ENCODE results near the gene STK17A.
A peak's percentile ranks its signal among the peaks of the same experiment; 100 is the strongest.
"Not testable (repeated sequence)": the region's sequence is repeated elsewhere in the genome, so short reads cannot be mapped to it uniquely, and the experiment has no call there.

STK17A gene

DNA sequence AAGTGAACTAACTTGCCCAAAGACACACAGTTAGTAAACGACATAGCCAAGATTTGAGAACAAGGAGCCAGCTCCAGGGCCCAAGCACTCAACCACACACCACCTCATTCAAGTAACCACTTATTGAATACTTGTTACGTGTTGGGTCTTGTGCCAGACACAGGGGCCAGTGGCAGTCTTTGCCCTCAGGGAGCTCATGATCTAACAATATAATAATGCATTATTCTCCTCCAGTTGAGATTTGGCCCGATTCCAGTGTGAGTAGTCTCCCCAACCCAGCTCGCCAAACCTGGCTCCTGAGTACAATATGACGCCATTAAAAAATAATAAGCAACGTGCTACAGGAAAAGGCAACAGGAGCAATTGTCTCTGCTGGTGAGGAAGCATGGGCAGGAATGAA is 14.4 kb upstream of the STK17A start:
- no peak for DNase-seq

DNA sequence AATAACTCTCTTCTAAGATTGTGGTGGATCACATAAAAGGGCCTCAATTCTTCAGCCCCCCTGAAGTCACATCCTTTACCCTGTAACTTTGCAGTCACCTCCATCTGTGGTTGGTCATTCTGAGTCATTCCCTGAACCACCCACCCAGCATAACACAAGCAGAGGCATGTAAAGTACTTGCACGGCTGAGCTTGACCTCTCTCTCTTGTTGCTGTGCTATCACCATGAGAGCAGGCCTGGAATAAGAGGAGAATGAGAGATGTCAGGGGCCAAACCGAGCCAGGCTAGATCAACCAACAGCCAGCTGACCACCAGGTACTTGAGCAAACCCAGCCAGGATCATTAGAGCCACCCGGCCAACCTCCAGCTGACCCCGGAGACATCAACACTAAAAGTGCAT is 13.5 kb upstream of the STK17A start:
- no peak for DNase-seq

DNA sequence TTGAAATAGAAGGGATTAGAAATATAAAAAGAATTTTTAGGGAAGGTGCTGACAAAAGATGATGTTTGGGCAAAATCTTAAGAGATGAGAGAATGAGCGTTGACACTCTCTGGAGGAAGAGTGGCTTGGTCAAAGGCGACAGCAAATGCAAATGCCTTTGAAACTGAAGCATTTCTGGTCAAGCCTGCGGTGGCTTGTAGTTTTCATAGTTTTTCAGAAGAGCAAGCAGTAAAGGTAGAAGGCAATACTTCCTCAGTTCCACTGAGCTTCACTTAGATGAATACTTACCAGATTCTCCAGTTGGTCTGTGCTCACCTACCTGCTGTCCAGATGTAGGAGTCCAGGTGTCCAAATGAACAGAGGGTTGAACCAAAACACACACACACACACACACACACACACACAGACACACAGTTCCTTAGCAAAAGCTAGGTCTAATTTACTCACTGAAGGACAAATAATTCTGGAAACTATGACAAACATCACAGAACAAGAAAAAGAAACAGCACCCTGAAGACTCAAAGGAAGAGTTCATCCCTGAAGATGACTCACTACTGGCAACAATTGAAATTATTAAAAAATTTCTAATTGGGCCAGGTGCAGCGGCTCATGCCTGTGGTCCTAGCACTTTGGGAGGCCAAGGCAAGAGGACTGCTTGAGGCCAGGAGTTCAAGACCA is 12.1 kb upstream of the STK17A start:
- DNase-seq: no peak

DNA sequence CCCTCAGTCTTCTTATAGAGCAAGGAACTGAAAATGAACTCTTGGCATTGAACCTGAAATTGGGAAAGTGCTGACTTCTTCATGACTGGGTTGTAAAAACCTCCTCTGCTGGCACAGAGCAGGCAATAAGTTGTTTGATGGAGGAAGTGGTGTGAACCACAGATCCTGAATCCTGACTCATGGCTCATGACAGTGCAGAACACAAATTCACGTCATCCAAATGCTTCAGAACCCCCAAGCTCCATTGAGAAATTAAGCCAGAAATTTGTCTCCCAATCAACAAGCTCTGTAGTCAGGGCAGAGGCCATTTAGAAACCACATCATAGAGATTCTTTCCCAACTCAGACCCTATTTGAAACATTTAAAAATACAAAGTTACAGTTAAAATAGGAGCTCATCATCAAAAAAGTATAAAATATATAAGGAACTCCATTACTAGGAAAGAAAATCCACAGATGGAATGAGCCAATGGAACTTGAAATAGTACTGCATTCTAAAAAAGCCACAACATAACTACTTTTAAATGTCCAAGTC is 10.3 kb upstream of the STK17A start:
- peak in 10 of 51 donors; percentile 3 to 25 (median 10) for DNase-seq

DNA sequence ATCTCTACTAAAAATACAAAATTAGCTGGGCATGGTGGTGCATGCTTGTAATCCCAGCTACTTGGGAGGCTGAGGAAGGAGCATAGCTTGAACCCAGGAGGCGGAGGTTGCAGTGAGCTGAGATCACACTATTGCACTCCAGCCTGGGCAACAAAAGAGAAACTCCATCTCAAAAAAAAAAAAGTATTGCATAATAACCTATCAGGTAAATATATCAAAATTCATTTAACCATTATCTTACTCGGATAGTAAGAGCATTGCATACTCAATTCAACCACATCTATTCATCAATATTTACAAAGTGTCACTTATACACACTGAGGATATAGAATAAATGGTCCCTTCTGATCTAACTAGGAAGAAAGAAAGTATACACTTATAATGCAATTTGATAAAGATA is 9.1 kb upstream of the STK17A start:
- DNase-seq: not testable (repeated sequence)

DNA sequence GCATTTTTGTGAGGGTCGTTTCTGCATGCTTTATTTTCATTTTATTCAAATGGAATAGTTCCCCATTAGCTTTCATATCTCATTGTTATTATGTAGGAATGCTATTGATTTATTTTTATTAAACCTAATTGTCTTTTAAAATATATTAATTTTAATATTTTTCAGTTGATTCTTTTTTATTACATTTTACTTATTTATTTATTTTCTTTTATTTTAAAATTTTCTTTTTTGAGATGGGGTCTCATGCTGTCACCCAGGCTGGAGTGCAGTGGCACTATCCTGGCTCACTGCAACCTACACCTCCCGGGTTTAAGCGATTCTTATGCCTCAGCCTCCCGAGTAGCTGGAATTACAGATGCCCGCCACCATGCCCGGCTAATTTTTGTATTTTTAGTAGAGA is 7.4 kb upstream of the STK17A start:
- no peak for DNase-seq

DNA sequence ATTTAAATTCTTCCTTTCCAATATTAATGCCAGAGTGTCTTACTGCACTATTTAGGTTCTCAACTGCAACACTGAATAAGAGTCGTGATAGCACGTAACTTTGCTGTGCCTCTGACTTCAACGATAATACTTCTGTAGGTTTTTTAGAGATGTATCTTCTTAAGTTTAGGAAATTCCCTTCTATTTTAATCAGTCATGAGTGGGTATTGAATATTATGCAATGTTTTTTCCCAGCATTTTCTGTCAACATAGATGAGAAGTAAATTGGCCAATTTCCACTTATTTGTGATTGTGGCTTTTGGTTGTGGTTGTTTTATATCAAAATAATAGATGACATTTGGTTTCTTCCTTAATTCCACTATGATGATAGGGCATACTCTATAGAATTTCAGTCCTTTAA is 6.7 kb upstream of the STK17A start:
- DNase-seq: no peak

DNA sequence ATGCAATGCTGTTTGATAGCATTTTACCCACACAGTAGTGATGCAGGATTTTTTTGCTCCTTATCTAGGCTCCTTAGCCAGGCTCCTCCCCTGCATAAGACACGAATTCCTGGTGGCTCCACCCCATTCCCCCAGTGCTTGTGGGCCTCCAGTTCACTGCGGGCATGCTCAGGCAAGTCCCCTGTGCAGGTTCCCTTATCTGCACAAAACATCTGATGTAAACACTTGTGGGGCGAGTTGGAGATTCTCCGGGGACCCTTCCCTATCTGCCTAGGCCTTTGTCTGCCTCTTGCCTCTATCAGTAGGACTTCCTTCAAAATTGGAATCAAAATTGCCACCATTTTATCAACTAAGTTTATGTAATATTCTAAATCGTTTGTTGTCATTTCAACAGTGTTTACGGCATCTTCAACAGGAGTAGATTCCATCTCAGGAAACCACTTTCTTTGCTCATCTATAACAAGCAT is 5.4 kb upstream of the STK17A start:
- DNase-seq: no peak

DNA sequence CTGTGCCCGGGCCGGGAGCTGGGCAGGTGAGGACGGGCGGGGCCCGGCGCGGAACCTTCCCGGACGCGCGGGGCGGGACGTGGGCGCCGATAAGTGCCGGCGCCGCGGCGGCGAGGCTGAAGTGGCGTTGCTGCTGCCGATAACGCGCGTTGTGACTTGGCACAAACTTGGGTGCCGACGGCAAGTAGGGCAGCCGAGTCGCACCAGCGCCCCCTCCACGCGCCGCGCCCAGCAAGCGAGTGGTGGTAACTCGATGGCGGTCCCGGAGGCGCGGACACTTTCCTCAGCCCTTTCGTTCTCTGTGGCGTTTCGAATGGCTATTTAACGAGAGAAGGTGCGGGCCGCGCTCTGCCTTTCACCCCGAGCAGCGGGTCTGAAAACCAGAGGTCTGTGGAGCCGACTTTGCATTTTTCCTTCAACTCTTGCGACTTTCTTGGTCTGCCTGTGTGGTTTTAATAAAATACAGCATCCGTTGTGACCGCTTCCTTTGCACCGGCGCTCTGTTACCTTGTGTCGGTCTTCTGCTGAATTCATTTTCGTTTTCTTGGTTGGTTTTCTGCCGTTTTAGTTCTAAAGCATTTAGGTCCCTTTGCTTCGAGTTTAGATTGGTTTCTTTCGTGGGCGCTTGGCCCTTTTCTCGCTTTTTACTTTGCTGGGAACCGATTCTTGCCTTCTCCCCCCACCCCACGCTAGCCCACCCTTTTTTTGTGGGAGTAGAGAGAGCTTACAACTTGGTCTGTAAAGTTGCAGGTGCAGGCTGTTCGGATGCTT is 701 bp downstream of the STK17A start:
- DNase-seq: peak in 48 of 51 donors; percentile 16 to 71 (median 46)

DNA sequence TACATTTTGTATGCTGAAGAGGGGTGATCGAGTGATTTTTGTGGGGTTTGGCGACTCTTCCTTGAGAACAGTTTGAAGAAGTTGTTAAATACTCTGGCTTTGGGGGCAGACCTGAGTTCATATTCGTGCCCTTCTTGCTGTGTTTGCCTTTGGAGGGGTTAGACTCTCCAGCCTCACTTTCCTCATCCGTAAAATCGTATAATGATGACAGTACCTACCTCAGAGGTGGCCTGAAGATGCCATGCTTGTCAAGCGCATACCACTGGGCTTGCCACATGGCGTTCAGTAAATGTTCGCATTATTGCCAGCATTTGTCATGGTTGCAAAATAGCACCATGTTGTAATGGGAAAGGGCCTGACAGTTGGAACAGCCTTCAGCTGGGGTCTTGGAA is 1.3 kb downstream of the STK17A start:
- DNase-seq: peak in 4 of 51 donors; percentile 3 to 61 (median 16)

DNA sequence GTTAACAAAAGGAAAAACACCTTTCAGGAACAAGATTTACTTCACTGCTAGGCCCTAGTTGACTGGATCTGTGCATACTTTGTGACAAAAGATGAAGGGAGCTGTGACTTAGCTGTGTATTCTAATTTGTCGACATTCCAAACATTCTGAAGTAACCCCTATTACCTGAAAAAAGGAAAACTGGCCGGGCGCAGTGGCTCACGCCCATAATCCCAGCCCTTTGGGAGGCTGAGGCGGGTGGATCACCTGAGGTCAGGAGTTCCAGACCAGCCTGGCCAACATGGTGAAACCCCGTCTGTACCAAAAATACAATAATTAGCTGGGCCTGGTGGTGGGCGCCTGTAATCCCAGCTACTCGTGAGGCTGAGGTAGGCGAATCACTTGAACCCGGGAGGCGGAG is 1.8 kb downstream of the STK17A start:
- not testable (repeated sequence) for DNase-seq

DNA sequence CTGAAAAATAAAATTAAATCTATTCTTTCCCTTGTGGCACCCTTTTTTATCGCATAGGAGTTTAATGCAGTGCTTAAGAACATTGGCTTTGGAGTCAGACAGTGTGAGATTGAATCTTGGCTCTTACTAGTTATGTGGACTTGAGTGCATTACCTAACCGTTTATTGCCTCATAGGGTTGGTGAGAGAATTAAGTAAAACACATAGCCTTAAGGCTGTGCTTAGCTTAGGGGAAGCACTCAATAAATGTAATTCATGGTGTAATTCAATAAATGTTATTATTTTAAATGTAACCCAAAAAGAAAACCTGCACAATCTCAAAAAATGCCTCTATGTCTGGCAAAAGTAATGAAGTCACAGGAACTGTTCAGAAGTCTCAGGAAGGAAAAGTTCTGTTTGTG is 2.7 kb downstream of the STK17A start:
- peak in 1 of 51 donors; percentile 9 for DNase-seq

DNA sequence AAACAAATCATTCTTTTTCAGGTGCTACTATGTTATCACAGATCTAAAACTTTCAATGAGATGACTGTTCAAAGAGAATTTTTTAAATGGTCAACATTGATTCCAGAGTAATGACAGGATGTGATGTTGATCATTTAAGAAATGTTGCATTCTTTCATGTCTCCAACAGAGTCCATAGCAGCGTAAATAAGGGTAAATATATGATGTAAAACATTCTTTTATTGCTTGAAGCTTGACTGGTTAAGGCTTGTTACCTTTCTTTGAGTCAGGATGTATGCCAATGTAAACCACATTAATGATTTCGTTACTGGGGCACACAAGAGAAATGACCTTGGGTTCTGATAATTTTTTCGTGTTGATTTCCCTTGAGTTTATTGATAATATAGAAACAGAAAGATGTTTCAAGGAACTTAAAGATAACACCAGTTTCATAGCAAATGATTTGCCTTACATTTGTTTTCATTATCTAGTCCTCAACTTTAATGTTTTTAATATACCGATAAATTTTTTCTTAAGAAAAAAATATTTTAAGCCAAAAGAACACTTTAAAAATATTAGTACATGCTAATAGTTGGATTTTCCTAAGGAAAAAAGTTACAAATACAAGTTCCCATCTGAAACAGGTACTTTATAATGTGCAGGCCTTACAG is 3.5 kb downstream of the STK17A start:
- no peak for DNase-seq

DNA sequence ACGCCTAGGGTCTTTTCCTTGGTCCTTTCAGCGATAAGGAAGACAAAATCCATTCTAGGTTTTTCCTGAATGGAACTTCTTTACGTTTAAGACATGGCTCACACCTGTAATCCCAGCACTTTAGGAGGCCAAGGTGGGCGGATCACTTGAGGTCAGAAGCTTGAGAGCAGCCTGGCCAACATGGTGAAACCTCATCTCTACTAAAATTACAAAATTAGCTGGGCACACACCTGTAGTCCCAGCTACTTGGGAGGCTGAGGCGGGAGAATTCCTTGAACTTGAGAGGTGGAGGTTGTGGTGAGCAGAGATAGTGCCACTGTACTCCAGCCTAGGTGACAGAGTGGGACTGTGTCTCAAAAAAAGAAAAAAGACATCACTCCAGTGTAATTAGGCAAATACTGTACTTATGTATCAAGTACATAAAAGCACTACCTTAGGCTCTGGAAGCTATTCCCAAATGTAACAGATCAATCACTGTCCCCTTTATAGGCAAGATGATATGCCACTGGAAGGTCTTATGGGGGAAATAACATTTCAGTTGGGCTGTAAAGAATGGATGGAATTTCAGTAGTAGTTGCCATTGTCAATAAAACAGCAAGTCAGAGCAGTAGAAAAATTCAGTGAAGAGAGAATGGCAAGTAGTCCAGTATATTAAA is 5.7 kb downstream of the STK17A start:
- no peak for DNase-seq

DNA sequence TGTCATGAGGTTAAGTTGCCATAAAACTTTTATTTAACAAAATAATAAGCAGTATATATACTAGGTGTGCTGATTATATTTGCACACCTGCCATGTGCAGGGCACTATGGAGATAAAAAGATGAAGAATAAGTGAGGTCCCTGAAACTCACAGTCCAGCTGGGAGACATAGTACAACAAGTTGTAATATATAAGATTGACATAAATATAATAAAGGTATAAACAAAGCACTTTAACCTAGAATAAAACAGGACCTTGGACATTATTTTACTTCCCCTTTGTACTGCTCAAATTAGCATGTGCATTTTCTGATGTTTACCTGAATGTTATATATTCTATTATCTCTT is 6.2 kb downstream of the STK17A start:
- no peak for DNase-seq

DNA sequence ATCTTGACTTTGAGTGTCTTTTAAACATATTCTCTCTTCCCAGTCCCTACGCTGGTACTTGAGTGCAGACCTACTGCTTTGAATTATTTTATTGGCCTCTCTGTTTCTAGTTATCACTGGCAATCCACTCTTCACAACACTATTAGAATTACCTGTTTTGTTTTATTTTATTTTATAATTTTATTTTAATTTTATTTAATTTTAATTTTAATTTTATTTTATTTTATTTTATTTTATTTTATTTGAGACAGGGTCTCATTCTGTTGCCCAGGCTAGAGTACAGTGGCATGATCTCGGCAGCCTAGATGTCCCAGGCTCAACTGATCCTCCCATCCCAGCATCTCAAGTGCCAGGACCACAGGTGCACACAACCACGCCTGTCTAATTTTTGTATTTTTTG is 6.8 kb downstream of the STK17A start:
- DNase-seq: no peak

DNA sequence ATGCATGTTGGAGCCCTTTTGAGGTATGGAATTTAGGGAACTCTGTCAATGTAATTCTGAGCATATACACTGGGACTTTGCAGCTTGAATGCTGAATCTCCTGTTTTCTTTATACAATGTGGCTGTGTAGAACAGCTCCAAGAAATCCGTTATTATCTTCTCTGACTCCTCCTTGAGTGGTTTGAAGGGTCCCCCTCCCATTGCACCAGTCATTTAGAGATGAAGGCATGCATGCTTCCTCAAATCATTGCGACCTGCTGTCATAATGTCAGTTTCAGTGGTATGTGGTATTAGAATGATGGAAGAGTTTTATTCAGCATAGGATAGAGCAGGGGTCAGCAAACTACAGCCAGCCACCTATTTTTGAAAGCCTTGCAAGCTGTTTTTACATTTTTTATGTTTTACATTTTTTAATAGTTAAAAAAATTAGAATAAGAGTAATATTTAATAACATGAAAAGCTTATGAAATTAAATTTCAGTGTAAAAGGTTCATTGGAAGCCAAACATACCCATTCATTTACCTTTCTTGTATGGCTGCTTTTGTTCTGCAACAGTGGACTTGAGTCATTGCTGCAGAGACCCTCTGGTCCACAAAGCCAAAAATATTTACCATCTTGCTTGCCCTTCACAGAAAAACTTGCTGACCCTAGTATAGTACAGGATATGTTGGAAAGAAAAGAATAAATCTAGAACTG is 8.1 kb downstream of the STK17A start:
- no peak for DNase-seq

DNA sequence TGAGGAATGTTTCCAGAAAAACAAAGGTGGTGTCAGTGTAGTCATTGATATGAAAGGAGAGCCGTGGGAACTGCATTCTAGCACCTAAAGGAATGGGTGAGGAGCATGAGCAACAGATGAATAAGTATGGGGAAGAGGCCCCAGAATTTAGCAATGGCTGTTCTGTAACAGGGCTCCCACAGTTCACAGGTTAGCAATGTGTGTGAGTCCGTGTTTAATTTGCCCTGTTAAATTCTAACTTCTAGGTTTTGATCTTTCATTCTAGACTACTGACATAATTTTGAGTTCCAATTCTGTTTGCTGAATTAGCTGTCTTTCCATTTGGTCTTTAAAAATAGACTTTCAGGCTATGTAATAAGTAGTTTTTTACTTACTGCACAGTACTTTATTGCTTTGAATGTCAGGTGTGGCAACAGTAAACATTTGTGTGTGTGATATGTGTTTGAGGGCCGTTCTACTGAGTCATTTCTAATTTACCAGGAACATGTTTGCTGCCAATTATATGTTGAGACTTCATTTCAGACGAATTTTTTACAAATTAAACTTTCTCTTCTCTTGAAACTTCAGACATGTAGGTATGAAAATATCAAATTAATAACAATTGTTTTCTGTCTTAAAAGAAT is 8.8 kb downstream of the STK17A start:
- no peak for DNase-seq

DNA sequence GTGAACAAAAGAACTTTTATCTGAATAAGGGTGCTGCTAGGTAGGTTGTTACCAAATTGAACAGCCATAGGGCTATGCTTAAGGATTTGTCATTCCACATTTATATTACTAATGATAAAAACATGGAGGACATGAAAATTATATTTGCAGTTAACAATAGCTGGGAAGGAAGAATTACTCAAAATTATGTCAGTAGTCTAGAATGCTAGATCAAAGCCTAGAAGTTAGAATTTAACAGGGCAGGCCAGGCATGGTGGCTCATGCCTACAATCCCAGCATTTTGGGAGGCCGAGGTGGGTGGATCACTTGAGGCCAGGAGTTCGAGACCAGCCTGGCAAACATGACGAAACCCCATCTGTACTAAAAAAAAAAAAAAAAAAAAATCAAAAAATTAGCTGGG is 9.4 kb downstream of the STK17A start:
- DNase-seq: no peak

DNA sequence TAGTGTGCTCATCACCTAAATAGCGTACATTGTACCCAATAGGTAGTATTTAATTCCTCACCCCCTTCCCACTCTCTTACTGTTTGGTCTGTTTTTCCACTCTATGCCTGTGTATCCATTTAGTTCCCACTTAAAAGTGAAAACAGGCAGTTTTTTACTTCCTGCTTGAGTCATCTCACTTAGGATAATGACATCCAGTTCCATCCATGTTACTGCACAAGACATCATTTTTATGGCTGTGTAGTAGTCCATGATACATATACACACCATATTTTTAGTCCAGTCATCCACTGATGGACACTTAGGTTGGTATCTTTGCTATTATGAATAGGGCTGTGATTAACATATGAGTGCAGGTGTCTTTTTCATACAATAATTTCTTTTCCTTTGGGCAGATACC is 10.1 kb downstream of the STK17A start:
- DNase-seq: no peak

DNA sequence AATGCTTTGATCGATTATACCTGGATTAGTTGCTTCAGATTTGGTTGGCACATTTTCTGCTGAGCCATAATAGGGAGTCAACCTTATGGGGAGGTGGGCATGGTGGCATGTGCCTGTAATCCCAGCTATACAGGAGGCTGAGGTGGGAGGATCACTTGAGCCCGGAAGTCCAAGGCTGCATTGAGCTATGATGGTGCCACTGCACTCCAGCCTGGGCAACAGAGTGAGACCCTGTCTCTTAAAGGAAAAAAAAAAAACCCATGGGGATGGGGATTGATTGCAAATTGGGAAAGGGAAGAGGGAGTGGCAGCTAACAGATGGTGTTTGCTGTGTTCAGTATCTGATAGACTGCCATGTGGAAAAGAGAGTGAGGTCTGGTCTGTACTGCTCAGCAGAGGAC is 11.1 kb downstream of the STK17A start:
- no peak for DNase-seq

All from hypothalamus (tissue), 51 donors.